ENCODE results near the gene GRIK2.

The GRIK2 gene

GRCh38 chr6:101816716-101817115, 423.2 kb downstream of the GRIK2 start:
- no peak for DNase-seq

- no peak for DNase-seq
These were observed 424.5 kb downstream of the GRIK2 start for GRCh38 chr6:101818051-101818450.

- no peak for DNase-seq
These were observed 431.2 kb downstream of the GRIK2 start for GRCh38 chr6:101824551-101825345.

- DNase-seq, result no peak
These were observed 432.8 kb downstream of the GRIK2 start for GRCh38 chr6:101826269-101826668.

- no peak for DNase-seq
These were observed 433.2 kb downstream of the GRIK2 start for GRCh38 chr6:101826678-101827077.

GRCh38 chr6:101830501-101831031, 437.1 kb downstream of the GRIK2 start:
- DNase-seq, result no peak

- DNase-seq, result no peak
These were observed 438.9 kb downstream of the GRIK2 start for GRCh38 chr6:101832371-101832770.

- DNase-seq, result no peak
These were observed 446.6 kb downstream of the GRIK2 start for GRCh38 chr6:101840100-101840499.

- DNase-seq, result no peak
These were observed 451.7 kb downstream of the GRIK2 start for GRCh38 chr6:101845172-101845571.

GRCh38 chr6:101845621-101846020, 452.1 kb downstream of the GRIK2 start:
- no peak for DNase-seq

GRCh38 chr6:101847690-101848089, 454.2 kb downstream of the GRIK2 start:
- no peak for DNase-seq

GRCh38 chr6:101851911-101852310, 458.4 kb downstream of the GRIK2 start:
- DNase-seq, result no peak

- no peak for DNase-seq
These were observed 459.9 kb downstream of the GRIK2 start for GRCh38 chr6:101853231-101854085.

GRCh38 chr6:101876431-101876830, 482.9 kb downstream of the GRIK2 start:
- DNase-seq, result no peak

GRCh38 chr6:101878554-101879276, 485.2 kb downstream of the GRIK2 start:
- no peak for DNase-seq

GRCh38 chr6:101879782-101880181, 486.3 kb downstream of the GRIK2 start:
- DNase-seq, result no peak

GRCh38 chr6:101883505-101883904, 490.0 kb downstream of the GRIK2 start:
- DNase-seq, result no peak

GRCh38 chr6:101887532-101887931, 494.0 kb downstream of the GRIK2 start:
- DNase-seq, result no peak

GRCh38 chr6:101907356-101908217, 514.1 kb downstream of the GRIK2 start:
- no peak for DNase-seq

- DNase-seq, result no peak
These were observed 515.9 kb downstream of the GRIK2 start for GRCh38 chr6:101909366-101909765.

- no peak for DNase-seq
These were observed 518.8 kb downstream of the GRIK2 start for GRCh38 chr6:101912311-101912710.

GRCh38 chr6:101918471-101918870, 525.0 kb downstream of the GRIK2 start:
- DNase-seq, result no peak

Data from activated naive CD4-positive, alpha-beta T cell treated with Interleukin-2 at 50 U/mL for 16 hours (primary cell).